Measurements from ENCODE around the gene NOCT.

GRCh38 chr4:139009702-139010101 is 5.9 kb upstream of the NOCT start:
- TF ChIP-seq, protein P1, sequence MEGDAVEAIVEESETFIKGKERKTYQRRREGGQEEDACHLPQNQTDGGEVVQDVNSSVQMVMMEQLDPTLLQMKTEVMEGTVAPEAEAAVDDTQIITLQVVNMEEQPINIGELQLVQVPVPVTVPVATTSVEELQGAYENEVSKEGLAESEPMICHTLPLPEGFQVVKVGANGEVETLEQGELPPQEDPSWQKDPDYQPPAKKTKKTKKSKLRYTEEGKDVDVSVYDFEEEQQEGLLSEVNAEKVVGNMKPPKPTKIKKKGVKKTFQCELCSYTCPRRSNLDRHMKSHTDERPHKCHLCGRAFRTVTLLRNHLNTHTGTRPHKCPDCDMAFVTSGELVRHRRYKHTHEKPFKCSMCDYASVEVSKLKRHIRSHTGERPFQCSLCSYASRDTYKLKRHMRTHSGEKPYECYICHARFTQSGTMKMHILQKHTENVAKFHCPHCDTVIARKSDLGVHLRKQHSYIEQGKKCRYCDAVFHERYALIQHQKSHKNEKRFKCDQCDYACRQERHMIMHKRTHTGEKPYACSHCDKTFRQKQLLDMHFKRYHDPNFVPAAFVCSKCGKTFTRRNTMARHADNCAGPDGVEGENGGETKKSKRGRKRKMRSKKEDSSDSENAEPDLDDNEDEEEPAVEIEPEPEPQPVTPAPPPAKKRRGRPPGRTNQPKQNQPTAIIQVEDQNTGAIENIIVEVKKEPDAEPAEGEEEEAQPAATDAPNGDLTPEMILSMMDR (IDR thresholded peaks at IDR 0.05): no peak
- TF ChIP-seq EP300 (IDR thresholded peaks at IDR 0.05): no peak
- TF ChIP-seq POLR2A (IDR thresholded peaks at IDR 0.05): no peak

All from suprapubic skin (tissue), 3 donors.